ENCODE results near the gene HOXD4.

DNA sequence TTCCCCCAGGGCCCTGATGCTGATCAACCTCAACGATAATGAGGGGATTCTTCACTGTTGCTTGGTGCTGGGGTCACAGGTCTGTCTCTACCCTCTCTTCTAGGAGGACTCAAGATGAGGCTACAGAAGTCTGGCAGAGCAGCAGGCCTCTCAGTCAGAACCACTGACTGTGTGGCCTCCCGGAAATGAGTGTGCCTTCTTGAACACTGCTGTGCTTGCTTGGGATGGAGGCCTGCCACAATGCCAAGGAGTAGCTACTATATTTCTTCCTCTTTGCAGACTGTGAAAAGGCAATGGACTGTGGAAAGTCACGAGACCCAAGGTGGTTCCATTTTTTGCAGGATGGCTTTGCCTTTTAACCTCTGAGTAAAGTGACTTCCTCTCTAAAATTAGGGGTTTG is 31.3 kb downstream of the HOXD4 start:
- no peak for TF ChIP-seq POLR2A (IDR thresholded peaks at IDR 0.05)
- TF ChIP-seq, protein P1, sequence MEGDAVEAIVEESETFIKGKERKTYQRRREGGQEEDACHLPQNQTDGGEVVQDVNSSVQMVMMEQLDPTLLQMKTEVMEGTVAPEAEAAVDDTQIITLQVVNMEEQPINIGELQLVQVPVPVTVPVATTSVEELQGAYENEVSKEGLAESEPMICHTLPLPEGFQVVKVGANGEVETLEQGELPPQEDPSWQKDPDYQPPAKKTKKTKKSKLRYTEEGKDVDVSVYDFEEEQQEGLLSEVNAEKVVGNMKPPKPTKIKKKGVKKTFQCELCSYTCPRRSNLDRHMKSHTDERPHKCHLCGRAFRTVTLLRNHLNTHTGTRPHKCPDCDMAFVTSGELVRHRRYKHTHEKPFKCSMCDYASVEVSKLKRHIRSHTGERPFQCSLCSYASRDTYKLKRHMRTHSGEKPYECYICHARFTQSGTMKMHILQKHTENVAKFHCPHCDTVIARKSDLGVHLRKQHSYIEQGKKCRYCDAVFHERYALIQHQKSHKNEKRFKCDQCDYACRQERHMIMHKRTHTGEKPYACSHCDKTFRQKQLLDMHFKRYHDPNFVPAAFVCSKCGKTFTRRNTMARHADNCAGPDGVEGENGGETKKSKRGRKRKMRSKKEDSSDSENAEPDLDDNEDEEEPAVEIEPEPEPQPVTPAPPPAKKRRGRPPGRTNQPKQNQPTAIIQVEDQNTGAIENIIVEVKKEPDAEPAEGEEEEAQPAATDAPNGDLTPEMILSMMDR (IDR thresholded peaks at IDR 0.05), result no peak

All from Peyer's patch (tissue), 4 donors.